Measurements from ENCODE around the gene ETV5. TPM values are rescaled to one million over a fixed set of nuclear protein-coding genes. Genes with fewer than 3 reads are reported as not detected.

ETV5 gene
- polyA plus RNA-seq, result 1 to 10 TPM; 1.0 to 2.0 TPM

GRCh38 chr3:186108941-186109865 is at the start of gene ETV5:
Gene ETV5 (minus strand): TSS chr3:186109089. CDS start chr3:186105868, 3,221 bp downstream.
- peak within 1 kb of the TSS; percentile 54 to 67 for H3K4me3 ChIP-seq (ENCODE audit: low read depth in 1 of 2, low read length in 2 of 2)
- no peaks in the 10 kb centered on the region for H3K27me3 ChIP-seq (ENCODE audit: control insufficient read depth in 1 of 2, insufficient read depth in 2 of 2, low read length in 2 of 2)
- no peaks in the 10 kb centered on the region for H3K9me3 ChIP-seq (ENCODE audit: control insufficient read depth in 2 of 2, insufficient read depth in 1 of 2, low read depth in 1 of 2, low read length in 1 of 2)
- peaks cover 3 to 4% of the 10 kb centered on the region in 2 donors for H3K4me1 ChIP-seq (ENCODE audit: control insufficient read depth in 2 of 2, insufficient read depth in 2 of 2, low read length in 1 of 2)
- H3K27ac ChIP-seq (ENCODE audit: low read depth in 2 of 2, low read length in 1 of 2), result peak within 1 kb of the TSS; percentile 72 to 78
- WGBS, 2 donors, result 0% methylated on average over 60 to 63 of the region's 63 CpGs
- no peaks in the 10 kb centered on the region for H3K36me3 ChIP-seq (ENCODE audit: control insufficient read depth in 2 of 2, insufficient read depth in 2 of 2, low read length in 1 of 2)

GRCh38 chr3:186154641-186155040 is 45.8 kb upstream of the ETV5 start:
- no peaks in the 10 kb centered on the region for H3K36me3 ChIP-seq (ENCODE audit: control insufficient read depth in 2 of 2, insufficient read depth in 2 of 2, low read length in 1 of 2)
- H3K27ac ChIP-seq (ENCODE audit: low read depth in 2 of 2, low read length in 1 of 2), result no peak overlapping the region
- no peaks in the 10 kb centered on the region for H3K27me3 ChIP-seq (ENCODE audit: control insufficient read depth in 1 of 2, insufficient read depth in 2 of 2, low read length in 2 of 2)
- H3K9me3 ChIP-seq (ENCODE audit: control insufficient read depth in 2 of 2, insufficient read depth in 1 of 2, low read depth in 1 of 2, low read length in 1 of 2), result no peaks in the 10 kb centered on the region
- H3K4me1 ChIP-seq (ENCODE audit: control insufficient read depth in 2 of 2, insufficient read depth in 2 of 2, low read length in 1 of 2), result no peaks in the 10 kb centered on the region
- WGBS, 2 donors, result 70 to 77% methylated on average over 2 of the region's 2 CpGs
- no peak overlapping the region for H3K4me3 ChIP-seq (ENCODE audit: low read depth in 1 of 2, low read length in 2 of 2)

DNA sequence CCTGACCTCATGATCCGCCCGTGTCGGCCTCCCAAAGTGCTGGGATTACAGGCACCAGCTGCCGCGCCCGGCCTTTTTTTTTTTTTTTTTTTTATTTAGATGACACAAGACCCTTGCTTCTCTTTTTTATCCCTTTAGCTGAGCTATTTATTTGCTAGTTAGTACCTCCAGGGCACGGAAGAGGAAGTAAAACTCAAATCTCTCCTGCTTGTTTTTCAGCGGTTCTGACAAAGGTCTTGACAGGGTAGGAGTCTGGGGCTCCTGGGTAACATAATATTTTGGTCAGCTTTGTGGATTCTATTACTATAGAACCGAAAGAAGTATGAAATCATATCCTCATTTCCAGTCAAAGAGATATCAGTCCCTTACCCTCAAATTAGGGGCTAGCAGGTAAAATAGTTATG is 44.0 kb upstream of the ETV5 start:
- WGBS, 2 donors, result 61 to 66% methylated on average over 9 of the region's 9 CpGs
- no peaks in the 10 kb centered on the region for H3K36me3 ChIP-seq (ENCODE audit: control insufficient read depth in 2 of 2, insufficient read depth in 2 of 2, low read length in 1 of 2)
- H3K27me3 ChIP-seq (ENCODE audit: control insufficient read depth in 1 of 2, insufficient read depth in 2 of 2, low read length in 2 of 2), result no peaks in the 10 kb centered on the region

GRCh38 chr3:186152361-186152798 is 43.5 kb upstream of the ETV5 start:
- H3K9me3 ChIP-seq (ENCODE audit: control insufficient read depth in 2 of 2, insufficient read depth in 1 of 2, low read depth in 1 of 2, low read length in 1 of 2), result no peaks in the 10 kb centered on the region
- no peak overlapping the region for H3K27ac ChIP-seq (ENCODE audit: low read depth in 2 of 2, low read length in 1 of 2)
- no peaks in the 10 kb centered on the region for H3K36me3 ChIP-seq (ENCODE audit: control insufficient read depth in 2 of 2, insufficient read depth in 2 of 2, low read length in 1 of 2)
- WGBS, 2 donors, result 72 to 78% methylated on average over 8 of the region's 8 CpGs
- no peaks in the 10 kb centered on the region for H3K27me3 ChIP-seq (ENCODE audit: control insufficient read depth in 1 of 2, insufficient read depth in 2 of 2, low read length in 2 of 2)
- H3K4me3 ChIP-seq (ENCODE audit: low read depth in 1 of 2, low read length in 2 of 2), result no peak overlapping the region
- H3K4me1 ChIP-seq (ENCODE audit: control insufficient read depth in 2 of 2, insufficient read depth in 2 of 2, low read length in 1 of 2), result no peaks in the 10 kb centered on the region

More for the DNA sequence above, 44.0 kb upstream of the ETV5 start:
- H3K4me1 ChIP-seq (ENCODE audit: control insufficient read depth in 2 of 2, insufficient read depth in 2 of 2, low read length in 1 of 2), result no peaks in the 10 kb centered on the region
- no peak overlapping the region for H3K27ac ChIP-seq (ENCODE audit: low read depth in 2 of 2, low read length in 1 of 2)
- no peaks in the 10 kb centered on the region for H3K9me3 ChIP-seq (ENCODE audit: control insufficient read depth in 2 of 2, insufficient read depth in 1 of 2, low read depth in 1 of 2, low read length in 1 of 2)
- H3K4me3 ChIP-seq (ENCODE audit: low read depth in 1 of 2, low read length in 2 of 2), result no peak overlapping the region

DNA sequence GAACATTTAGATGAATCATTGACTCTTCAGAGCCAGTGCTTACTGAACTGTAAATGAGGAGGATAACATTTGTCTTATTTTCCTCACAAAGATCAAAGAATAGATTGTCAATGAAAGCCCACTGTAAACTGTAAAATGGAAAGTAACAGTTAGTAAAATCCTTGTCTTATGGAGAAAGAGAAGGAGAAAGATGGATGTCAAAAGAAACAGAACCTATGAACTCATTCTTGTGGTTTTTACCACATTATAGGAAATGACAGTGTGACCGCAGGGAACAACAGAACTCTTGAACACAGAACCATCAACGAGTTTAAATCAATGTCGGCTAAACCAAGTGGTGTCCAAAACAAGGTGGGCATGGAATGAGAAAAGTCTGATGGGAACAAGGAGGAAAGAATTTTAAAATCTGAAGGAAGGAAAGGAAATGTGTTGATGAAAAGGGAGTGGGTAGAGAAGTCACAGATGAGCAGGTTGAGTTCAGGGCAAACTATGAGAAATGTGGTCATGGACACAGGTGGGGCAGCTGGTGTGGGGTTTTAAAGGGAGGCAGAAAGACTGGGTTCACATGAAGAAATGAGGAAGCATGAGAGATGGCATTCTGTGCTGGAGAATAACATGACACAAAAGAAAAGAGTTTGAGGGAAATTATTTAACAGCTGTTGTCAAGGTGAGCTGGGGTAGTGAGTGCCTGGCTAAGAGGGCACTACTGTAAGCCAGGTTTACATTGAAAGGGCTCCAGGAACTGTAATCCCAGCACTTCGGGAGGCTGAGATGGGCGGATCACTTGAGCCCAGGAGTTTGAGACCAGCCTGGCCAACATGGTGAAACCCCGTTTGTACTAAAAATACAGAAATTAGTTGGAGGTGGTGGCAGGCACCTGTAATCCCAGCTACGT is 42.4 kb upstream of the ETV5 start:
- Histone ChIP-seq H3K27ac (ENCODE audit: low read depth in 2 of 2, low read length in 1 of 2) (no peak overlapping the region), H3K36me3 (ENCODE audit: control insufficient read depth in 2 of 2, insufficient read depth in 2 of 2, low read length in 1 of 2) (no peaks in the 10 kb centered on the region), H3K4me1 (ENCODE audit: control insufficient read depth in 2 of 2, insufficient read depth in 2 of 2, low read length in 1 of 2) (no peaks in the 10 kb centered on the region), H3K9me3 (ENCODE audit: control insufficient read depth in 2 of 2, insufficient read depth in 1 of 2, low read depth in 1 of 2, low read length in 1 of 2) (no peaks in the 10 kb centered on the region), H3K4me3 (ENCODE audit: low read depth in 1 of 2, low read length in 2 of 2) (no peak overlapping the region), H3K27me3 (ENCODE audit: control insufficient read depth in 1 of 2, insufficient read depth in 2 of 2, low read length in 2 of 2) (no peaks in the 10 kb centered on the region)
- WGBS, 2 donors, result 71 to 78% methylated on average over 7 of the region's 7 CpGs

DNA sequence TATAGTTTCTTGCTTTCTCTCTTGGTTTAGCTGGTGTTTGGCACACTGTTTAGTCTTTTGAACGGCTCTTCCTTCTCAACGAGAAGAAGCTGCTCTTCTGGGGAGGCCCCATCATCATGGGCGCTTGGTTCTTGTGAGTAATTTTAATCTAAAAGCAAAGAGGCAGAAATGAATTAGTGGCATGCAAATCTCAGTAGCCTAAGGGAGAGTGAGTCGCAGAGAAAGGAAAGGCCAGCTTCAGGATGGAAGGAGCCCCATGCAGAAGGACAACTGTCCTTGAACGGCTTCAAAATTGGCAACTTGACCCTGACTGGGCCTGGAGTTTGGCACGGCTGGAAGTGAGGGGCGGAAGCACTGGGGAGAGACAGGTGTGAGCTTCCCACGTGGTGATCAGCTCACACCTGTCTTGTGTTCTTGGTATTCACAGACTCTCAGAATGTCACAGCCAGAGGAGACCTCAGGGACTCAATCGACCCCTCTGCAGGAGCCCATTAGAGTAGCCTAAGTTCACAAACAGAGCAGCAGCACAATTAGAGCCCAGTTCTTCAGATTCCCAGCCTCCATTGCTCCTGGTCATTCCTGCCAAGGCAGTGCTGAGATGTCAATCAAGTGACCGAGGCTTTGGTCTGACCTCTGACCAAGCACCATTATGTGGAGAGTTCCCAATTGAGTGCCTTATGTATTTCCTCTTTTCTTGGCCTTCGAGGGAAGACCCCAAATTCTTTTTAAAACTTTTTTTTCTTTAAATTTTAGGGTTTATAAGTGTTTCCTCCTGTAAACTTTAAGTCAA is 41.3 kb upstream of the ETV5 start:
- Histone ChIP-seq H3K4me1 (ENCODE audit: control insufficient read depth in 2 of 2, insufficient read depth in 2 of 2, low read length in 1 of 2) (no peaks in the 10 kb centered on the region), H3K4me3 (ENCODE audit: low read depth in 1 of 2, low read length in 2 of 2) (no peak overlapping the region), H3K9me3 (ENCODE audit: control insufficient read depth in 2 of 2, insufficient read depth in 1 of 2, low read depth in 1 of 2, low read length in 1 of 2) (no peaks in the 10 kb centered on the region), H3K27ac (ENCODE audit: low read depth in 2 of 2, low read length in 1 of 2) (no peak overlapping the region), H3K27me3 (ENCODE audit: control insufficient read depth in 1 of 2, insufficient read depth in 2 of 2, low read length in 2 of 2) (no peaks in the 10 kb centered on the region), H3K36me3 (ENCODE audit: control insufficient read depth in 2 of 2, insufficient read depth in 2 of 2, low read length in 1 of 2) (no peaks in the 10 kb centered on the region)
- WGBS, 2 donors, result 63 to 76% methylated on average over 11 of the region's 11 CpGs

GRCh38 chr3:186149319-186149960 is 40.6 kb upstream of the ETV5 start:
- Histone ChIP-seq H3K36me3 (ENCODE audit: control insufficient read depth in 2 of 2, insufficient read depth in 2 of 2, low read length in 1 of 2) (no peaks in the 10 kb centered on the region), H3K9me3 (ENCODE audit: control insufficient read depth in 2 of 2, insufficient read depth in 1 of 2, low read depth in 1 of 2, low read length in 1 of 2) (no peaks in the 10 kb centered on the region), H3K27me3 (ENCODE audit: control insufficient read depth in 1 of 2, insufficient read depth in 2 of 2, low read length in 2 of 2) (no peaks in the 10 kb centered on the region), H3K27ac (ENCODE audit: low read depth in 2 of 2, low read length in 1 of 2) (no peak overlapping the region), H3K4me1 (ENCODE audit: control insufficient read depth in 2 of 2, insufficient read depth in 2 of 2, low read length in 1 of 2) (no peaks in the 10 kb centered on the region), H3K4me3 (ENCODE audit: low read depth in 1 of 2, low read length in 2 of 2) (no peak overlapping the region)
- 74 to 79% methylated on average over 15 of the region's 15 CpGs for WGBS, 2 donors

DNA sequence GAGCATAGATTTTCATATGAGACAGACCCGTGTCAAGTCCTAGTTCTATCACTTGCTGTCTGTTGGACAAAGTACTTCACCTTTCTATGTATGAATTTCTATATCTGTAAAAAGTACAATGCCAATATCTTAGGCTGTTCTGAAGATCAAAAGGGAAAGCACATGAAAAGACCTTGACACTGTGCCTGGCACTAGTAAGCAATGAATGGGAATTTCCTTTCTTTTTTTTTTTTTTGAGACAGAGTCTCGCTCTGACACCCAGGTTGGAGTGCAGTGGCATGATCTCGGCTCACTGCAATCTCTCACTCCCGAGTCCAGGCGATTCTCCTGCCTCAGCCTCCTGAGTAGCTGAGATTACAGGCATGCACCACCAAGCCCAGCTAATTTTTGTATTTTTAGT is 35.4 kb upstream of the ETV5 start:
- Histone ChIP-seq H3K4me1 (ENCODE audit: control insufficient read depth in 2 of 2, insufficient read depth in 2 of 2, low read length in 1 of 2) (no peaks in the 10 kb centered on the region), H3K4me3 (ENCODE audit: low read depth in 1 of 2, low read length in 2 of 2) (no peak overlapping the region), H3K36me3 (ENCODE audit: control insufficient read depth in 2 of 2, insufficient read depth in 2 of 2, low read length in 1 of 2) (no peaks in the 10 kb centered on the region), H3K27me3 (ENCODE audit: control insufficient read depth in 1 of 2, insufficient read depth in 2 of 2, low read length in 2 of 2) (no peaks in the 10 kb centered on the region), H3K9me3 (ENCODE audit: control insufficient read depth in 2 of 2, insufficient read depth in 1 of 2, low read depth in 1 of 2, low read length in 1 of 2) (no peaks in the 10 kb centered on the region), H3K27ac (ENCODE audit: low read depth in 2 of 2, low read length in 1 of 2) (no peak overlapping the region)
- WGBS, 2 donors, result 83 to 89% methylated on average over 5 of the region's 5 CpGs

Measured in esophagus (tissue), 2 donors.